K562 (cell line): ENCODE measurements around the gene DHRS3. TPM values are rescaled to one million over a fixed set of nuclear protein-coding genes. Genes with fewer than 3 reads are reported as not detected.
A peak's percentile ranks its signal among the peaks of the same experiment; 100 is the strongest.

Experiments
- ATAC-seq: fragments of 200-7000 bp; cut with Tn5 transposase; 3 replicates; pipeline ENCODE4 v1.9.1; 2020; ENCODE audit warnings: moderate library complexity
- BruUV-seq: library from RNA; stranded (reverse); fragments of 400-500 nt; replicated peaks from 2 replicates; lab custom pipeline; 2021; lab: Mats Ljungman, UMichigan
- CTCF ChIA-PET: fragments of 300-600 bp; formaldehyde crosslinking; extraction: SDS; loops from one replicate; lab custom pipeline; 2021; ENCODE audit warnings: low intra/inter-chr PET ratio; lab: Yijun Ruan, JAX
- POLR2A ChIA-PET: fragments of 300-600, 350-650 bp; sonication (Branson Sonifier 250); formaldehyde crosslinking; extraction: SDS; loops from one replicate; lab custom pipeline; 2021; ENCODE audit warnings: antibody characterized with exemption, inconsistent platforms; lab: Yijun Ruan, JAX
- DNase-seq, 4 experiments: peaks; one replicate each; pipeline versions ENCODE4 v3.0.0 to v3.0.0-alpha.2; 2011 to 2018; ENCODE audit warnings: low spot score in 3 of 4, mixed read lengths in 3 of 4; ENCODE audit errors: extremely low read depth in 1 of 4
- FAIRE-seq: peaks from 2 replicates; lab custom pipeline; 2011; peaks lifted over from hg19 to GRCh38; lab: Jason Lieb, UNC
- H2AFZ ChIP-seq: 2 replicates; pipeline ENCODE4 v1.6.0; 2011; ENCODE audit warnings: low read depth, low read length, control low read depth, inconsistent platforms
- H3K27ac ChIP-seq: fragments of 200-600 bp; 3 replicates; pipeline ENCODE4 v1.8.0; 2011; ENCODE audit warnings: low read depth, mild to moderate bottlenecking, control low read depth, inconsistent platforms, low read length, moderate library complexity, mixed read lengths; ENCODE audit errors: extremely low read depth
- H3K27me3 ChIP-seq, 2 experiments: fragments of 300-600 bp in 1 of 2; 2 replicates in 1 of 2; 3 replicates in 1 of 2; pipeline versions ENCODE4 v1.6.0 to v1.8.0; 2011; ENCODE audit warnings: inconsistent platforms in 2 of 2, low read length in 2 of 2, mild to moderate bottlenecking in 1 of 2, mixed read lengths in 1 of 2, moderate library complexity in 1 of 2; ENCODE audit not compliant: control insufficient read depth in 2 of 2, insufficient read depth in 2 of 2
- H3K36me3 ChIP-seq: fragments of 300-600 bp; 3 replicates; pipeline ENCODE4 v1.8.0; 2011; ENCODE audit warnings: mild to moderate bottlenecking, low read length, inconsistent platforms; ENCODE audit not compliant: control insufficient read depth, insufficient read depth
- H3K4me1 ChIP-seq, 2 experiments: fragments of 200-600 bp in 1 of 2; replicated peaks in 1 of 2; 2 replicates in 1 of 2; 3 replicates in 1 of 2; pipeline versions ENCODE4 v1.5.1 to v1.8.0; 2011; ENCODE audit warnings: inconsistent platforms in 2 of 2, low read length in 2 of 2, mild to moderate bottlenecking in 1 of 2, mixed read lengths in 1 of 2, moderate library complexity in 1 of 2; ENCODE audit not compliant: control insufficient read depth in 2 of 2, insufficient read depth in 2 of 2
- H3K4me2 ChIP-seq: 2 replicates; pipeline ENCODE4 v1.6.1; 2011; ENCODE audit warnings: low read length, control low read depth, inconsistent platforms, mixed read lengths; ENCODE audit not compliant: insufficient read depth
- H3K4me3 ChIP-seq: fragments of 200-600 bp; sonication (generic), shearing (Covaris generic); 2 replicates; pipeline ENCODE4 v1.5.1; 2016; ENCODE audit warnings: control low read depth, inconsistent platforms
- H3K79me2 ChIP-seq: fragments of 200-600 bp; 3 replicates; pipeline ENCODE4 v1.8.0; 2011; ENCODE audit warnings: low read length, inconsistent platforms; ENCODE audit not compliant: control insufficient read depth, insufficient read depth
- H3K9ac ChIP-seq, 2 experiments: 2 replicates each; pipeline versions ENCODE4 v1.6.0 to v1.6.1; 2011; ENCODE audit warnings: low read depth in 2 of 2, low read length in 2 of 2, control low read depth in 1 of 2, inconsistent platforms in 1 of 2, mild to moderate bottlenecking in 1 of 2, mixed read lengths in 1 of 2; ENCODE audit not compliant: insufficient read depth in 1 of 2
- H3K9me1 ChIP-seq: one replicate; pipeline ENCODE4 v1.6.0; 2011; ENCODE audit warnings: inconsistent platforms, mild to moderate bottlenecking, low read length, moderate library complexity; ENCODE audit not compliant: control insufficient read depth, insufficient read depth
- H3K9me3 ChIP-seq: replicated peaks from 2 replicates; pipeline ENCODE4 v1.5.1; 2011; ENCODE audit warnings: low read depth, low read length, inconsistent platforms; ENCODE audit not compliant: control insufficient read depth, insufficient read depth
- H4K20me1 ChIP-seq: replicated peaks from 2 replicates; pipeline ENCODE4 v1.6.1; 2011; ENCODE audit warnings: low read length, inconsistent platforms, mixed read lengths; ENCODE audit not compliant: control insufficient read depth, insufficient read depth
- CXXC5 ChIP-seq: fragments of 250-450 bp; sonication (Bioruptor Pico); IDR thresholded peaks from 2 replicates; pipeline ENCODE4 v1.8.0; 2022; ENCODE audit warnings: inconsistent platforms, mild to moderate bottlenecking, moderate library complexity
- DPF2 ChIP-seq: fragments of 450-650 bp; IDR thresholded peaks from 2 replicates; pipeline ENCODE4 v1.6.1; 2016
- ESRRB ChIP-seq: fragments of 250-450 bp; sonication (Bioruptor Pico); IDR thresholded peaks from 2 replicates; pipeline ENCODE4 v1.5.0; 2020; ENCODE audit warnings: mild to moderate bottlenecking, moderate library complexity, borderline replicate concordance
- HEY1 ChIP-seq: fragments of 250-450 bp; sonication (Bioruptor Pico); IDR thresholded peaks from 2 replicates; pipeline ENCODE4 v1.5.0; 2020; ENCODE audit warnings: mild to moderate bottlenecking, moderate library complexity, borderline replicate concordance
- ID3 ChIP-seq, 2 experiments: fragments of 250-450 bp in 1 of 2; fragments of 450-650 bp in 1 of 2; sonication (Bioruptor Pico) in 1 of 2; IDR thresholded peaks; 2 replicates each; pipeline versions ENCODE4 v1.6.1 to v1.8.0; 2016 to 2021; ENCODE audit warnings: mild to moderate bottlenecking in 2 of 2, moderate library complexity in 2 of 2, missing compliant biosample characterization in 1 of 2, missing genetic modification characterization in 1 of 2
- KLF1 ChIP-seq: fragments of 450-650 bp; IDR thresholded peaks from 2 replicates; pipeline ENCODE4 v1.6.1; 2016; ENCODE audit warnings: missing genetic modification characterization, missing compliant biosample characterization
- NFIC ChIP-seq: fragments of 450-650 bp; IDR thresholded peaks from 2 replicates; pipeline ENCODE4 v1.6.1; 2017; ENCODE audit warnings: mild to moderate bottlenecking, inconsistent platforms
- PPARD ChIP-seq: fragments of 250-450 bp; sonication (Bioruptor Pico); IDR thresholded peaks from 2 replicates; pipeline ENCODE4 v1.8.0; 2022; ENCODE audit warnings: inconsistent platforms, mild to moderate bottlenecking, moderate library complexity
- TCF15 ChIP-seq: fragments of 250-450 bp; sonication (Bioruptor Pico); IDR thresholded peaks from 2 replicates; pipeline ENCODE4 v1.8.0; 2022; ENCODE audit warnings: moderate library complexity, mild to moderate bottlenecking, inconsistent platforms
- ZBTB17 ChIP-seq: fragments of 450-650 bp; formaldehyde crosslinking; IDR thresholded peaks from 2 replicates; pipeline ENCODE4 v1.4.0; 2020; ENCODE audit warnings: mild to moderate bottlenecking
- ZNF224 ChIP-seq: sonication (generic); formaldehyde crosslinking; IDR thresholded peaks from 2 replicates; pipeline ENCODE4 v1.8.0; 2022; ENCODE audit warnings: mild to moderate bottlenecking, missing genetic modification reagents
- ZNF354B ChIP-seq: fragments of 250-450 bp; sonication (Bioruptor Pico); IDR thresholded peaks from 2 replicates; pipeline ENCODE4 v1.4.0; 2020
- ZNF41 ChIP-seq: fragments of 250-450 bp; sonication (Bioruptor Pico); conservative IDR thresholded peaks from 2 replicates; pipeline ENCODE4 v1.4.0; 2020; ENCODE audit warnings: mild to moderate bottlenecking
- ZNF507 ChIP-seq: conservative IDR thresholded peaks from 2 replicates; pipeline ENCODE4 v1.6.1; 2017; ENCODE audit warnings: missing genetic modification characterization, missing compliant biosample characterization
- ZNF57 ChIP-seq: fragments of 450-650 bp; formaldehyde crosslinking; IDR thresholded peaks from 2 replicates; pipeline ENCODE4 v1.4.0; 2020; ENCODE audit warnings: mild to moderate bottlenecking, moderate library complexity
- ZNF717 ChIP-seq: fragments of 250-450 bp; sonication (Bioruptor Pico); IDR thresholded peaks from 2 replicates; pipeline ENCODE4 v1.5.0; 2021
- ZNF766 ChIP-seq: fragments of 200-800 bp; sonication (Bioruptor generic); conservative IDR thresholded peaks from 2 replicates; pipeline ENCODE4 v1.6.1; 2016; ENCODE audit warnings: missing genetic modification characterization, missing compliant biosample characterization
- ZNF780A ChIP-seq: fragments of 250-450 bp; sonication (Bioruptor Pico); IDR thresholded peaks from 2 replicates; pipeline ENCODE4 v1.5.0; 2021; ENCODE audit warnings: mild to moderate bottlenecking
- WGBS: fragments of 100-300 bp; shearing (Covaris generic); methylation state at CpG from one replicate; pipeline ENCODE4 v1.1.6; 2016; ENCODE audit warnings: low coverage, mixed read lengths; ENCODE audit not compliant: insufficient coverage; ENCODE audit errors: missing lambda C conversion rate; 5-methylcytosine and 5-hydroxymethylcytosine counted together
- in situ Hi-C: fragments of 300-500 bp; cut with MboI; formaldehyde crosslinking; loops from 4 replicates; pipeline ENCODE4 v1.15.0; 2018; ENCODE audit warnings: inconsistent platforms, mixed read lengths
- intact Hi-C: fragments of 100-400 bp; cut with micrococcal nuclease; formaldehyde crosslinking; loops from 2 replicates; pipeline ENCODE4 v1.14.2; 2022
- polyA plus RNA-seq, 8 experiments: library from polyadenylated mRNA; depleted of rRNA in 4 of 8; stranded (reverse) in 5 of 8; unstranded in 3 of 8; fragments of >200 nt; fragmentation: Nextera tagmentation in 2 of 8; fragmentation: Illumina TruSeq in 1 of 8; extraction: Ambion mirVana in 2 of 8; extraction: Trizol in 1 of 8; gene quantifications; 2 replicates each; pipeline versions ENCODE4 v1.2.1 to v1.2.3, GENCODE V29; 2011 to 2014; ENCODE audit warnings: inconsistent platforms in 1 of 8, missing spikeins in 1 of 8
- total RNA-seq, 7 experiments: library from RNA; depleted of rRNA in 6 of 7; stranded (reverse); fragments of >200 nt in 6 of 7; fragmentation: Illumina TruSeq in 2 of 7; extraction: Trizol in 2 of 7; gene quantifications; 2 replicates each; pipeline versions ENCODE4 v1.2.1 to v1.2.3, GENCODE V29; 2011 to 2021; ENCODE audit warnings: low replicate concordance in 1 of 7

DHRS3 gene
- total and polyA plus RNA-seq, 9 of the 15 experiments (the other 6 are each of a cell fraction or from before 2014, with no cell fraction given), result 21.0 to 116 (median 58.7) TPM

GRCh38 chr1:12644237-12644636 lies 26.2 kb upstream of the DHRS3 start:
- H3K27ac ChIP-seq, result no peak overlapping the region
- no peak overlapping the region for H2AFZ ChIP-seq
- 53% methylated on average over 2 of the region's 2 CpGs for WGBS
- no peak overlapping the region for H3K4me3 ChIP-seq
- ATAC-seq (peak; percentile 70), FAIRE-seq (no peak), DNase-seq (no peak)
- H3K9ac ChIP-seq, result no peak overlapping the region
- intact Hi-C loops (no loop called here), in situ Hi-C loops (no loop called here)
- no peaks in the 10 kb centered on the region for H3K79me2 ChIP-seq
- CTCF ChIA-PET, result interaction anchor here (0.5 kb wide), 1 partner anchor 11 kb away, joined by 3 read pairs; no protein-coding TSS in a partner anchor
- peaks cover 0 to 2% of the 10 kb centered on the region in 2 experiments; a peak in 1 of 5 replicates for H3K4me1 ChIP-seq
- no peaks in the 10 kb centered on the region for H4K20me1 ChIP-seq
- POLR2A ChIA-PET, result interaction anchor here (0.7 to 1.4 kb wide), 4 partner anchors 12 to 221 kb away, joined by 3 to 4 read pairs (median 3); no protein-coding TSS in a partner anchor
- no peaks in the 10 kb centered on the region for H3K9me1 ChIP-seq
- BruUV-seq, result no TSS peak
- TF ChIP-seq ESRRB (CRISPR knock-in tag) (no peak), DPF2 (no peak)
- H3K36me3 ChIP-seq, result peaks cover 24% of the 10 kb centered on the region; the same call in 2 of the 3 replicates
- no peaks in the 10 kb centered on the region for H3K27me3 ChIP-seq
- no peak overlapping the region for H3K4me2 ChIP-seq
- H3K9me3 ChIP-seq, result peaks cover 23% of the 10 kb centered on the region

GRCh38 chr1:12643785-12644184 lies 25.8 kb upstream of the DHRS3 start, which contains the start of gene AADACL4:
AADACL4 (plus strand) TSS chr1:12644085; CDS start chr1:12644547, 462 bp downstream.
- H3K36me3 ChIP-seq, result peaks cover 19% of the 10 kb centered on the region; the same call in 2 of the 3 replicates
- peaks cover 0 to 2% of the 10 kb centered on the region in 2 experiments; a peak in 1 of 5 replicates for H3K4me1 ChIP-seq
- CTCF ChIA-PET, result no interaction called here
- H2AFZ ChIP-seq, result no peak within 1 kb of the TSS
- H3K4me3 ChIP-seq, result no peak within 1 kb of the TSS
- H3K9me3 ChIP-seq, result peaks cover 25% of the 10 kb centered on the region
- no peak for FAIRE-seq
- DNase-seq, result no peak
- no TSS peak for BruUV-seq
- ATAC-seq, result peak; percentile 48
- H3K27me3 ChIP-seq, result no peaks in the 10 kb centered on the region
- POLR2A ChIA-PET, result interaction anchor here (0.8 to 1.4 kb wide), 3 partner anchors 13 to 220 kb away, joined by 3 to 4 read pairs (median 3); no protein-coding TSS in a partner anchor
- no peak within 1 kb of the TSS for H3K4me2 ChIP-seq
- H3K9ac ChIP-seq, result no peak within 1 kb of the TSS
- no peak within 1 kb of the TSS for H3K27ac ChIP-seq
- no peaks in the 10 kb centered on the region for H4K20me1 ChIP-seq
- WGBS, result 72% methylated on average over 7 of the region's 7 CpGs
- no peaks in the 10 kb centered on the region for H3K9me1 ChIP-seq
- in situ Hi-C loops (no loop called here), intact Hi-C loops (no loop called here)
- no peaks in the 10 kb centered on the region for H3K79me2 ChIP-seq
- TF ChIP-seq TCF15 (CRISPR knock-in tag) (no peak), ZNF57 (CRISPR knock-in tag) (no peak), CXXC5 (CRISPR knock-in tag) (no peak), ZNF354B (CRISPR knock-in tag) (no peak), HEY1 (CRISPR knock-in tag) (no peak), ZBTB17 (no peak), KLF1 (no peak), ZNF780A (CRISPR knock-in tag) (no peak), ZNF507 (tag) (no peak), ID3 (CRISPR knock-in tag; IDR thresholded peaks at IDR 0.05) (no peak), ID3 (tag; IDR thresholded peaks at IDR 0.05) (no peak), ZNF224 (CRISPR knock-in tag) (no peak), PPARD (CRISPR knock-in tag) (no peak), ZNF41 (CRISPR knock-in tag) (no peak), ZNF766 (CRISPR knock-in tag) (no peak), ZNF717 (CRISPR knock-in tag) (no peak), NFIC (no peak)
